Skin epidermis (tissue), 12 donors: ENCODE measurements around the gene TPST2.
A peak's percentile ranks its signal among the peaks of the same experiment; 100 is the strongest.

ENCODE experiments used
- H3K27ac ChIP-seq, 21 experiments: fragments of 200-600 bp; sonication (generic) in 11 of 21; one replicate each; pipeline ENCODE4 v1.5.0; 2020; ENCODE audit warnings: mild to moderate bottlenecking in 3 of 21, inconsistent platforms in 2 of 21, moderate library complexity in 2 of 21
- H3K4me3 ChIP-seq, 7 experiments: fragments of 200-600 bp; sonication (generic) in 2 of 7; one replicate each; pipeline ENCODE4 v1.5.0; 2020; ENCODE audit warnings: inconsistent platforms in 2 of 7, mild to moderate bottlenecking in 2 of 7, moderate library complexity in 1 of 7

Gene TPST2

GRCh38 chr22:26589845-26590736 lies at the start of gene TPST2:
Gene TPST2, minus strand, starts transcription at chr22:26590132. Its CDS starts 48,502 bp downstream, at chr22:26541630.
- Histone ChIP-seq H3K27ac (peak within 1 kb of the TSS; percentile 80 to 96 (median 86)), H3K4me3 (peak within 1 kb of the TSS; percentile 60 to 99 (median 88))

GRCh38 chr22:26636296-26636695 lies 46.4 kb upstream of the TPST2 start:
- Histone ChIP-seq H3K27ac (no peak overlapping the region), H3K4me3 (no peak overlapping the region)

DNA sequence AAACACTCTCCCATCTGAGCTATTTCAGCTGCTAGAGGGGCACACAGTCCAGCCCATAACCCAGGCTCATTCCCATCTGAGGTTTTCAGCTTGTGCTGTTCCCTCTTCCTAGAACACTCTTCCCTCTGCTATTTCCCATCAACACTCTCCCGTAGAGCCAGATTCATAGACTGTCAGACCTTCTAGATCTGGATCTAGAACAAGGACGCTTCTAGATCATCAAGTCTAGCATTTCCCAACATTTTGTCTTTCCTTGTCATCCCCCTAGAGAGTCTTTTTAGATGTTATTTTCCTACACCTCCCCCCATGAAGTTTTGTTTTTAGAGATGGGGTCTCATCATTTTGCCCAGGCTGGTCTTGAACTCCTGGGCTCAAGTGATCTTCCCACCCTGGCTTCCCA lies 45.2 kb upstream of the TPST2 start:
- H3K4me3 ChIP-seq, result no peak overlapping the region

GRCh38 chr22:26634189-26634588 lies 44.3 kb upstream of the TPST2 start:
- H3K4me3 ChIP-seq, result no peak overlapping the region
- H3K27ac ChIP-seq, result no peak overlapping the region

More for the DNA sequence above, 45.2 kb upstream of the TPST2 start:
- H3K27ac ChIP-seq, result no peak overlapping the region

- Histone ChIP-seq H3K27ac (peak overlapping the region in 2 of 21 experiments; percentile 43 to 46), H3K4me3 (no peak overlapping the region)
Measured at GRCh38 chr22:26632422-26633155, 42.7 kb upstream of the TPST2 start.

GRCh38 chr22:26631282-26631681 lies 41.4 kb upstream of the TPST2 start:
- H3K4me3 ChIP-seq, result no peak overlapping the region
- H3K27ac ChIP-seq, result no peak overlapping the region

GRCh38 chr22:26629988-26630761 lies 40.2 kb upstream of the TPST2 start:
- H3K4me3 ChIP-seq, result no peak overlapping the region

DNA sequence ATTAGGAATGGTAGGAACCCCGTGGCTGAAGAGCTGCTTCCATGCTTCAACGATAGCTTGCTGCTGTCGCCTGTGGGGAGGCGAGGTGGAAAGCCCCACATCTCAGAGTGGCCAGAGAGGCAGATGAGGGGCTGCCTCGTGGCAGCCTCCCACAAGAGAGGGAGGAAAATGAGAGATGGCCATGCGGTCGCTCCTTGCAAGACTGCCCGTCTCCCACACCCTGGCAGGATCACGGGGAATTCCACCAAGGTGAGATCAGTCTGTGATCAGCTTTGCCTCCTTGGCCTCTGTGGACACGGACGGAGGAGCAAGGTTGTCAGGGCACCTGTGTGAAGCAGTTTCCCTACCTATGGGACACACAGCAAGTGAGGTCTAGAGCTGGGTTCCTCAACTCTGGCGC lies 34.9 kb upstream of the TPST2 start:
- H3K4me3 ChIP-seq, result no peak overlapping the region
- no peak overlapping the region for H3K27ac ChIP-seq

More at GRCh38 chr22:26629988-26630761, 40.2 kb upstream of the TPST2 start:
- no peak overlapping the region for H3K27ac ChIP-seq

GRCh38 chr22:26623984-26624383 lies 34.1 kb upstream of the TPST2 start:
- H3K27ac ChIP-seq, result no peak overlapping the region

GRCh38 chr22:26621663-26622062 lies 31.7 kb upstream of the TPST2 start, which contains the start of gene CRYBA4:
Gene CRYBA4, plus strand, starts transcription at chr22:26621963. Its CDS starts 634 bp downstream, at chr22:26622597.
- H3K4me3 ChIP-seq, result no peak within 1 kb of the TSS
- H3K27ac ChIP-seq, result no peak within 1 kb of the TSS

More at GRCh38 chr22:26623984-26624383, 34.1 kb upstream of the TPST2 start:
- no peak overlapping the region for H3K4me3 ChIP-seq

DNA sequence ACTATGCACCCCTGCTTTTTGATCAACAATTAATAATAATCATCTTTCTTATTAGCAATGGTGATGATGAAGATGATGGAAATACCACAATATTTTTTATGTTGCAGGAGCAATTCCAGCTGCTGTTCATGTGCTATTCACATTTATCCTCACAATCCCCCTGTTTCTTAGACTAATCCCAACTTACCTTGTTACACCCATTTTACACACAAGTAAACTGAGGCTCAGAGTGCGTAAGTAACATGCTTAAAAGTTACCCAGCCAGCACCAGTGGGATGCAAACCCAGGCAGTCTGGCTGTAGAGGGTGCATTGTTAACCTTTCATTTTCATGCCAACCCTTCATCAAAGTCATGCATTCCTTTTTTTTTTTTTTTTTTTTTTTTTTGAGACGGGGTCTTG lies 30.3 kb upstream of the TPST2 start:
- Histone ChIP-seq H3K4me3 (no peak overlapping the region), H3K27ac (no peak overlapping the region)

DNA sequence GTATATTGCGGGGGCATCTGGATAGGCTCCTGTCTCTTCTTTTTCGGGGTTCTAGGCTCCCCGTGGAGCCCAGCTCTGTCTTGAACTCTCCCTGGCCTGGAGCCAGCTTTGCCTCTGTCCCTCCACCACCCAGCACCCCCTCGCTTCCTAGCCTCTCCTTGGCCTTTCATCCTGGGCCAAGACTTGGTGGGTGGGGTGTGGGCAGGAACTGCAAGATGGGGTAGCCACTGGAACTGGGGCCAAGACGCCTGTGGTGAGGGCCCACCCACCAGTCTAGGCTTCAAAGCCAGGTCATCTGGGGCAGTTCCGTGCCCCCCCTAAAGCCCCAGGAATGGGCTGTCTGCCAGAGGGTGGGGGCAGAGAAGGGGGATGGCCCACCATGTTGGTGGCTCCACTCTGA lies 29.6 kb upstream of the TPST2 start:
- H3K27ac ChIP-seq, result peak overlapping the region in 1 of 21 experiments; percentile 11
- no peak overlapping the region for H3K4me3 ChIP-seq

GRCh38 chr22:26618455-26618854 lies 28.5 kb upstream of the TPST2 start:
- H3K27ac ChIP-seq, result peak overlapping the region in 3 of 21 experiments; percentile 25 to 67 (median 50)

GRCh38 chr22:26617271-26618199 lies 27.6 kb upstream of the TPST2 start, which contains the start of gene CRYBB1:
Gene CRYBB1, minus strand, starts transcription at chr22:26618027. Its CDS starts 1,708 bp downstream, at chr22:26616319.
- Histone ChIP-seq H3K27ac (peak within 1 kb of the TSS in 7 of 21 experiments; percentile 6 to 67 (median 25)), H3K4me3 (no peak within 1 kb of the TSS)

More at GRCh38 chr22:26618455-26618854, 28.5 kb upstream of the TPST2 start:
- H3K4me3 ChIP-seq, result no peak overlapping the region

DNA sequence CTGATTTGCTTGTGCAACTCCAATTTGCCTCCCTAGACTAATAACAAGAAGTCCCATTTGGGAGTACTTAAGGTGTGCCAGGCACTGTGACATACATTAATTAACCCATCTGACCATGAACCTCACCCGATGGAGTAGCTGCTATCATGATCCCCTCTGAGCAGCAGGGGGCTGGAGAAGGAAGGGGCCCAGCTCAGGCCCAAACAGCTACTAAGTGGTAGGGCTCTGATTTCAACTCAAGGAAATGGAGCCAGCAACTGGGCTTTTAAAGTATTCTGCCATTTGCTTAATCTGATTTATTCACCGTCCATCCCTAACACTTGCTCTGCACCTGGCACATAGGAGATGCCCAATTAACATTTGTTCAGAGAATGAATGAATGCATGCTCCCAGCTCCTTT lies 26.7 kb upstream of the TPST2 start:
- Histone ChIP-seq H3K27ac (no peak overlapping the region), H3K4me3 (no peak overlapping the region)

- H3K27ac ChIP-seq, result no peak overlapping the region
- H3K4me3 ChIP-seq, result no peak overlapping the region
Measured at GRCh38 chr22:26615830-26616435, 26.0 kb upstream of the TPST2 start.

DNA sequence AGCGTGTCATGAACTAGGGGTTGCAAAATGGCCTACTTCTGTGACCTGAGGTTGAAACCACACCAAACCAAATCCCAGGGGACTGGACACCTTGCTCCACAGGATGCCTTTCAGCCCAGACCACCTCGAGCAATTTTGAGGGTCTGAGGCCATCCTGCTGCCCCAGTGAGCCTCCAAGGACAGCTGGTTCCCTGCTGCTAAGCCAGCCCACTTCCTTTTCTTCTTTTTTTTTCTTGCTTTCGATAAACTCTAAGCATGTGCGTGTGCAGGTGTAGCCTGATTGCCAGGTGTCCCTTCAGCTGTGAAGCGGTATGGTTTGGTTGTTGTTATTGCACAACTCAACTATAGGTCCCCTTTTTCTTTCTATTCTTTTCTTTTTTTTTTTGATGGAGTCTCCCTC lies 25.2 kb upstream of the TPST2 start:
- no peak overlapping the region for H3K4me3 ChIP-seq
- no peak overlapping the region for H3K27ac ChIP-seq

DNA sequence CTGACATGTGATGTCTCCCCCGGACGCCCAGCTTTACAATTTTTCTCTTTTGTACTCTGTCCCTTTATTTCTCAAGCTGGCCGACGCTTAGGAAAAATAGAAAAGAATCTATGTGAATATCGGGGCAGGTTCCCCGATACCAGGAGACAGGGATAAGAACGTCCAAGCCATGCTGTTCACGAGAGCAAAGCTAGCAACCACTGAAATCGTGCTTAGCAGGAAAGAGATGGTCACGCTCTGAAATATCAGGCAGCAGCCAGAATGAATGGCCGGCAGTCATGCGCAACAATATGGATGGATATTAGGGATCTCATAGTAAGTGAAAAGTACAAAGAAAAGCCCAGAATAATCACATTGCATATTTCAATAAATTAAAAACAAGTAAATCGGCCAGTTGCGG lies 24.4 kb upstream of the TPST2 start:
- Histone ChIP-seq H3K4me3 (no peak overlapping the region), H3K27ac (no peak overlapping the region)
